Erythroblast (primary cell): ENCODE data around the gene OR6V1.

Experiments
- GATA1 ChIP-seq: IDR thresholded peaks from 2 replicates; pipeline ENCODE4 v1.6.1; 2011; ENCODE audit warnings: low read depth, mild to moderate bottlenecking, control low read depth, low read length, moderate library complexity
- POLR2A ChIP-seq: IDR thresholded peaks from 2 replicates; pipeline ENCODE4 v1.6.1; 2011; ENCODE audit warnings: mild to moderate bottlenecking, low read length

DNA sequence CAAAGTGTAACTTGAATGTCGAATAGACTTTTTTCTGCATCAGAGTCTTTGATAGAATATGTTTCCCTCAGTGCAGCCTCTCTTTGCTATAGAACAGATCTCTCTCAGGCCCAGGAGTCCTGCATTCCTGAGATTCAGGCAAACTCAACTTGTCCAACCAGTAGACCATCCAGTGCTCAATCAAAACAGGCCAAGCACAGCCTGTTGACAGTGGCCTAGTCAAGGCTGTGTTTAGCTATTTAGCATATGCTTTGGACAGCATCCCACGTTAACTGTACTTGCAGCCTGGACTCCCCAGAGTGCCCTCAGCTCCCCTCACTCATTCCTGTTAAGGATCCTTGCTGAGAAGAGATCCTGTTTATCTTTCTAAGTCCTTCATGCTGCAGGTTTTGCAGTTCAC, 16.3 kb downstream of the OR6V1 start:
- TF ChIP-seq POLR2A (no peak), GATA1 (no peak)
